ENCODE results near the gene CBX8.

DNA sequence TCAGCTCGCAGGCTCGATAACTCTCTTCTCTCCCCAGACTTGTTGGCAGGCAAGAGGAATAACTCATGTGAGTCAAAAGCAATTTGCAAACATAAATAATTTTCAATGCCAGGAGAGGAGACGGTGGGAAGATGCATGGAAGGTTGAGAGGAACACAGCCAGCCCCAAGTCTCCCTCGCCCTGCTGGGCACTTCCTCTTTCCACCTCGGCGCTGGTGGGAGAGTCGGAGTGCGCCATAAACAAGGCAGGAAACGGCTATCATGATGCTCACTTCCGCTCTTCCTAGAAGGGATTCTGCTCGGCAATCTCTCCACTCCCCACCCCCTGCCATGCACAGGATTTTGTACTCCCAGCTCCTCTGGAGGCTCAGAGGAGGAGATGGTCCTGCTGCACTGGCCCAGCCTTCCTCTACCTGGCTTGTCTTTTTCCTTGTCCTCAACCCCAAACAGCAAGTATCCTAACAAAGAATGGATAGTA, 29.4 kb upstream of the CBX8 start:
- TF ChIP-seq, protein P1, sequence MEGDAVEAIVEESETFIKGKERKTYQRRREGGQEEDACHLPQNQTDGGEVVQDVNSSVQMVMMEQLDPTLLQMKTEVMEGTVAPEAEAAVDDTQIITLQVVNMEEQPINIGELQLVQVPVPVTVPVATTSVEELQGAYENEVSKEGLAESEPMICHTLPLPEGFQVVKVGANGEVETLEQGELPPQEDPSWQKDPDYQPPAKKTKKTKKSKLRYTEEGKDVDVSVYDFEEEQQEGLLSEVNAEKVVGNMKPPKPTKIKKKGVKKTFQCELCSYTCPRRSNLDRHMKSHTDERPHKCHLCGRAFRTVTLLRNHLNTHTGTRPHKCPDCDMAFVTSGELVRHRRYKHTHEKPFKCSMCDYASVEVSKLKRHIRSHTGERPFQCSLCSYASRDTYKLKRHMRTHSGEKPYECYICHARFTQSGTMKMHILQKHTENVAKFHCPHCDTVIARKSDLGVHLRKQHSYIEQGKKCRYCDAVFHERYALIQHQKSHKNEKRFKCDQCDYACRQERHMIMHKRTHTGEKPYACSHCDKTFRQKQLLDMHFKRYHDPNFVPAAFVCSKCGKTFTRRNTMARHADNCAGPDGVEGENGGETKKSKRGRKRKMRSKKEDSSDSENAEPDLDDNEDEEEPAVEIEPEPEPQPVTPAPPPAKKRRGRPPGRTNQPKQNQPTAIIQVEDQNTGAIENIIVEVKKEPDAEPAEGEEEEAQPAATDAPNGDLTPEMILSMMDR (IDR thresholded peaks at IDR 0.05) = no peak
- no peak for TF ChIP-seq POLR2A (IDR thresholded peaks at IDR 0.05)

Measured in lower leg skin (tissue), 3 donors.